BJ (cell line): Measurements from ENCODE around the gene OR2AG1. TPM values are rescaled to one million over a fixed set of nuclear protein-coding genes. Genes with fewer than 3 reads are reported as not detected.
"Not testable (repeated sequence)": the region's sequence is repeated elsewhere in the genome, so short reads cannot be mapped to it uniquely, and the experiment has no call there.

Source experiments
- CTCF ChIA-PET: fragments of 350-600 bp; formaldehyde crosslinking; extraction: SDS; loops from one replicate; lab custom pipeline; 2021; ENCODE audit warnings: antibody characterized with exemption, inconsistent platforms; lab: Yijun Ruan, JAX
- POLR2A ChIA-PET: fragments of 300-600 bp; sonication (Branson Sonifier 250); formaldehyde crosslinking; extraction: SDS; loops from one replicate; lab custom pipeline; 2021; ENCODE audit warnings: antibody characterized with exemption; lab: Charles Lee
- DNase-seq: peaks from one replicate; pipeline ENCODE4 v3.0.0-alpha.2; 2011; ENCODE audit warnings: low read depth
- H3K27me3 ChIP-seq: 2 replicates; pipeline ENCODE4 v1.6.0; 2011; ENCODE audit warnings: low read length; ENCODE audit not compliant: control insufficient read depth, insufficient read depth
- H3K36me3 ChIP-seq: 2 replicates; pipeline ENCODE4 v1.5.1; 2011; ENCODE audit warnings: low read length; ENCODE audit not compliant: control insufficient read depth, insufficient read depth
- H3K4me3 ChIP-seq: 2 replicates; pipeline ENCODE4 v1.5.1; 2011; ENCODE audit warnings: low read depth, mild to moderate bottlenecking, control low read depth, low read length
- polyA plus RNA-seq: library from polyadenylated mRNA; depleted of rRNA; stranded (reverse); fragments of >200 nt; gene quantifications from 2 replicates; pipeline ENCODE4 v1.2.3, GENCODE V29; 2011
- TF ChIP-seq, protein P1 (sequence below): IDR thresholded peaks from 2 replicates; pipeline ENCODE4 v1.5.1; 2011; ENCODE audit warnings: low read depth, mild to moderate bottlenecking, control low read depth, inconsistent platforms, low read length, moderate library complexity; ENCODE audit not compliant: insufficient read depth

The OR2AG1 gene
- polyA plus RNA-seq, 1 experiment = not detected

DNA sequence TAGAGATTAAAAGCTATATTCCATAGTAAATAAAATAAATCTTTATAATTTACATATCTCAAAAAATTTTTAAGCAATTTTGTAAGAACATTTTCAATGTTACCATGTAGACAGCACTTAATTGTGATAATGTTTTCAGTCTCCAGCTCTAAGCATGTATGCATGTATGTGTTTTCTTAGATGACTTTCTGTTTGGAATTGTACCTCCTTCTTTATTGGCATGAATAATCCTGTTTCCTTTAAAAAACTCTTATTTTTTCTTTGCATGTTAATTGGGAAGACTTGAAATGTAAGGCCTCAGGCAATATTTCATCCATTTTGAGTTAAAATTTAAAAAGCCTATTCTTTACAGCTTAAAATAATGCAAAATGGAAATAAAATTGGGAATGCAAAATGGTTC is 2.0 kb upstream of the OR2AG1 start:
- ChIA-PET POLR2A (no interaction called here), CTCF (interaction anchor here (1.5 kb wide), 1 partner anchor 24 kb away, joined by 4 read pairs; no protein-coding TSS in a partner anchor)
- DNase-seq = no peak
- TF ChIP-seq, protein P1, sequence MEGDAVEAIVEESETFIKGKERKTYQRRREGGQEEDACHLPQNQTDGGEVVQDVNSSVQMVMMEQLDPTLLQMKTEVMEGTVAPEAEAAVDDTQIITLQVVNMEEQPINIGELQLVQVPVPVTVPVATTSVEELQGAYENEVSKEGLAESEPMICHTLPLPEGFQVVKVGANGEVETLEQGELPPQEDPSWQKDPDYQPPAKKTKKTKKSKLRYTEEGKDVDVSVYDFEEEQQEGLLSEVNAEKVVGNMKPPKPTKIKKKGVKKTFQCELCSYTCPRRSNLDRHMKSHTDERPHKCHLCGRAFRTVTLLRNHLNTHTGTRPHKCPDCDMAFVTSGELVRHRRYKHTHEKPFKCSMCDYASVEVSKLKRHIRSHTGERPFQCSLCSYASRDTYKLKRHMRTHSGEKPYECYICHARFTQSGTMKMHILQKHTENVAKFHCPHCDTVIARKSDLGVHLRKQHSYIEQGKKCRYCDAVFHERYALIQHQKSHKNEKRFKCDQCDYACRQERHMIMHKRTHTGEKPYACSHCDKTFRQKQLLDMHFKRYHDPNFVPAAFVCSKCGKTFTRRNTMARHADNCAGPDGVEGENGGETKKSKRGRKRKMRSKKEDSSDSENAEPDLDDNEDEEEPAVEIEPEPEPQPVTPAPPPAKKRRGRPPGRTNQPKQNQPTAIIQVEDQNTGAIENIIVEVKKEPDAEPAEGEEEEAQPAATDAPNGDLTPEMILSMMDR = no peak
- Histone ChIP-seq H3K27me3 (no peaks in the 10 kb centered on the region), H3K36me3 (no peaks in the 10 kb centered on the region), H3K4me3 (no peak overlapping the region)

DNA sequence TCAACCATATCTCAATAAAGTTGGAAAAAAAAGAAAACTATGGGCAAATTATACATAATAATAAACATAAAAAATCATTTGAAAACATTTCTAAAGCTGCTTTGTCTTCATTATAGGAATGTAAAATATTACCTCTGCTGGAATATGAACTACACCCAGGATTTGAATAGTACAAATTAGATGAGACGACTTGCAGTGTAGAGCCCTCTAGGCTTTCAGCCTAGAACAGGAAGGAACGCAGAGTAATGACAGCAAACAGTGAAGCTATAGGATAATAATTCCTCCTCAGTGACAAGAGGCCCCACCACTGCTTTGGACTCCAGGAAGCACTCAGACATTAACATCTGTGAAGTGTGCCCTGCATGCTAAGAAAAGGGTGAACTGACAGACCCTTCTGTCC is 7.7 kb downstream of the OR2AG1 start:
- POLR2A ChIA-PET = no interaction called here

DNA sequence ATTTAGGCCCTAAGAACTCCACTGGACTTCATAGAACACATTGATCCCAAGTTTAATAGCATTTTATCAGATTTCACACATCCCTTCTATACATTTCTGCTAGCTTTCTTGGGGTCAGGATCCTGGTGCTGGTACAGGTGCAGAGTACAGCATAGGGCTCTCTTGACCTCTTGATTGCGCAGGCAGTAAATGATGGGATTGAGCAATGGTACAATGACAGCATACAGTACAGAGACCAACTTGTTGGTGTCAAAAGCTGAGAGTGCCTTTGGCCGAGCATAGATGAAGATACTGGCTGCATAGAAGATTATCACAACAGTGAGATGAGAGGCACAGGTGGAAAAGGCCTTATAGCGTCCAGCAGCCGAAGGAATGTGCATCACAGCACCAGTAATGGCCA is 11.8 kb downstream of the OR2AG1 start:
- DNase-seq = no peak
- TF ChIP-seq, protein P1 = no peak
- ChIA-PET CTCF (no interaction called here), POLR2A (no interaction called here)
- Histone ChIP-seq H3K36me3 (no peaks in the 10 kb centered on the region), H3K27me3 (no peaks in the 10 kb centered on the region), H3K4me3 (no peak overlapping the region)

More for the DNA sequence above, 7.7 kb downstream of the OR2AG1 start:
- CTCF ChIA-PET = interaction anchor here (0.9 kb wide), 1 partner anchor 9 kb away, joined by 3 read pairs; no protein-coding TSS in a partner anchor
- Histone ChIP-seq H3K4me3 (no peak overlapping the region), H3K27me3 (no peaks in the 10 kb centered on the region), H3K36me3 (no peaks in the 10 kb centered on the region)
- no peak for DNase-seq
- TF ChIP-seq, protein P1 = no peak

DNA sequence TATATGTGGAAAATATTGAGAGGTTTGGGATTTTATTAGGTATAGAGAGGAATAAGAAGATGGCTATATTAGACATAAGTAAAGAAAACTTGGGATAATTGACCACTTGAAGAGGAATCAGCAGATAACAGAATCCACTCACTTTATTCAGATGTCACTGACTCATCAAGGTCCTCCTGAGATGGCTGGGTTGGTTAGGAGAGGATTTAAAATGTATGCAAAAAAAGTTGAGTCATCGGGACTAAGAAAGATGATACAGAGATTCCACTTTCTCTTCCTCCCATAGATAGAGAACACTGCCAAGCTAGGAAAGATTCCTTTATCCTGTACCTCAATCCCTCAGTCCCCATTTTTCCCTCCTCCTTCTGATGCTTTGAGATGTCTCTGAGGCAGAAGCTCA is 16.6 kb downstream of the OR2AG1 start, which contains the start of gene OR6A2:
Gene OR6A2 (minus strand): TSS at position 288 of the 400 bp plus-strand sequence. CDS start 3,981 bp downstream, outside the sequence.
- H3K4me3 ChIP-seq = no peak within 1 kb of the TSS
- no peak for DNase-seq
- ChIA-PET CTCF (interaction anchor here (2.9 to 3.5 kb wide), 2 partner anchors 13 to 44 kb away, joined by 8 to 20 read pairs; no protein-coding TSS in a partner anchor), POLR2A (no interaction called here)
- TF ChIP-seq, protein P1 = no peak
- no peaks in the 10 kb centered on the region for H3K27me3 ChIP-seq
- H3K36me3 ChIP-seq = no peaks in the 10 kb centered on the region

DNA sequence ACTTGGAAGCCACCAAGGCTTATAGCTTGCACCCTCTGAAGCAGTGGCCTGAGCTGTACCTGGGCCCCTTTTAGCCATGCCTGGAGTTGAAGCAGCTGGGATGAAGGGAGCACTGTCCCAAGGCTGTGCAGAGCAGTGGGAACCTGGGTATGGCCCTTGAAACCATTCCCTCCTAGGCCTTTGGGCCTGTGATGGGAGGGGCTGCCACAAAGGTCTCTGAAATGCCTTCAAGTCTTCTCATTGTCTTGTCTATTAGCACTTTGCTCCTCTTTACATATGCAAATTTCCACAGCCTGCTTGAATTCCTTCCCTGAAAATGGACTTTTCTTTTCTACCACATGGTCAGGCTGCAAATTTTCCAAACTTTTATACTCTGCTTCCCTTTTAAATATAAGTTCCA is 18.3 kb downstream of the OR2AG1 start:
- CTCF ChIA-PET, H3K4me3 ChIP-seq, POLR2A ChIA-PET: not testable (repeated sequence)

More for the DNA sequence above, 18.3 kb downstream of the OR2AG1 start:
- not testable (repeated sequence) for H3K36me3 ChIP-seq, DNase-seq, H3K27me3 ChIP-seq
